ENCODE data around the gene PRDM12.

DNA sequence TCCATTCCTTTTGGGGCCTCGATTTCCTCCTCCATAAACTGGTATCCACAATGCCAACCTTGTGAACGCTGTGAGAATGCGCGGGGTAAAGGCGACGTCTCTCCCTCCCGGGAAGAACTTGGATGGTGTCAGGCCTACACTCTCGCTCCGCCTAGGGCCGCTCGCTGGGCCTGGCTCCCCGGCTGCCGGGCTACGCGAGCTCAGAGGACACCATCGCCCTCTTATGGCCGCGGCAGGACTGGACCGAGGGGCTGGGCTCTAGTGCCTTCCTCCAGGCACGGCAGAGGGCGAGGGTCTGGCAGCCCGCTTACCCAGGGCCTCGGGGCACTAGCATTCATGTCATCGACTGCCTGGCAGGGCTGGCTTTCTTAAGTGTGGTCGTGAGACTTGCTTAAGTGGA is 27.9 kb downstream of the PRDM12 start:
- TF ChIP-seq, protein P1, sequence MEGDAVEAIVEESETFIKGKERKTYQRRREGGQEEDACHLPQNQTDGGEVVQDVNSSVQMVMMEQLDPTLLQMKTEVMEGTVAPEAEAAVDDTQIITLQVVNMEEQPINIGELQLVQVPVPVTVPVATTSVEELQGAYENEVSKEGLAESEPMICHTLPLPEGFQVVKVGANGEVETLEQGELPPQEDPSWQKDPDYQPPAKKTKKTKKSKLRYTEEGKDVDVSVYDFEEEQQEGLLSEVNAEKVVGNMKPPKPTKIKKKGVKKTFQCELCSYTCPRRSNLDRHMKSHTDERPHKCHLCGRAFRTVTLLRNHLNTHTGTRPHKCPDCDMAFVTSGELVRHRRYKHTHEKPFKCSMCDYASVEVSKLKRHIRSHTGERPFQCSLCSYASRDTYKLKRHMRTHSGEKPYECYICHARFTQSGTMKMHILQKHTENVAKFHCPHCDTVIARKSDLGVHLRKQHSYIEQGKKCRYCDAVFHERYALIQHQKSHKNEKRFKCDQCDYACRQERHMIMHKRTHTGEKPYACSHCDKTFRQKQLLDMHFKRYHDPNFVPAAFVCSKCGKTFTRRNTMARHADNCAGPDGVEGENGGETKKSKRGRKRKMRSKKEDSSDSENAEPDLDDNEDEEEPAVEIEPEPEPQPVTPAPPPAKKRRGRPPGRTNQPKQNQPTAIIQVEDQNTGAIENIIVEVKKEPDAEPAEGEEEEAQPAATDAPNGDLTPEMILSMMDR (IDR thresholded peaks at IDR 0.05; ENCODE audit: low read length): peak; percentile 22; the same call in 1 of the 2 replicates
- TF ChIP-seq EZH2 (IDR thresholded peaks at IDR 0.05; ENCODE audit: borderline replicate concordance, low read length): no peak

Measured in OCI-LY1 (cell line).